Neural progenitor cell (in vitro differentiated cells): ENCODE results near the gene NDUFS6. TPM values are rescaled to one million over a fixed set of nuclear protein-coding genes. Genes with fewer than 3 reads are reported as not detected.

Experiments
- DNase-seq: peaks from one replicate; pipeline ENCODE4 v3.0.0-alpha.2; 2016; ENCODE audit warnings: low spot score
- H2AFZ ChIP-seq: fragments of 200-600 bp; sonication (generic); replicated peaks from 2 replicates; pipeline ENCODE4 v1.6.1; 2016; ENCODE audit warnings: antibody characterized with exemption
- H3F3A ChIP-seq: fragments of 200-600 bp; sonication (generic); 2 replicates; pipeline ENCODE4 v1.6.1; 2016; ENCODE audit warnings: antibody characterized with exemption, low read depth
- H3K27ac ChIP-seq: fragments of 200-600 bp; sonication (generic); 2 replicates; pipeline ENCODE4 v1.5.1; 2016; ENCODE audit warnings: mild to moderate bottlenecking
- H3K27me3 ChIP-seq: fragments of 200-600 bp; sonication (generic); 2 replicates; pipeline ENCODE4 v1.6.1; 2016; ENCODE audit warnings: mild to moderate bottlenecking, moderate library complexity
- H3K36me3 ChIP-seq: fragments of 200-600 bp; sonication (generic); 2 replicates; pipeline ENCODE4 v1.5.1; 2016
- H3K4me1 ChIP-seq: fragments of 200-600 bp; sonication (generic); 2 replicates; pipeline ENCODE4 v1.6.1; 2016; ENCODE audit warnings: mixed run types
- H3K4me2 ChIP-seq: fragments of 200-600 bp; sonication (generic); 2 replicates; pipeline ENCODE4 v1.6.1; 2016
- H3K4me3 ChIP-seq: fragments of 200-600 bp; sonication (generic); 2 replicates; pipeline ENCODE4 v1.5.1; 2016
- H3K79me2 ChIP-seq: fragments of 200-600 bp; sonication (generic); 2 replicates; pipeline ENCODE4 v1.6.1; 2016; ENCODE audit warnings: low read depth
- H3K9ac ChIP-seq: fragments of 200-600 bp; sonication (generic); 2 replicates; pipeline ENCODE4 v1.6.1; 2016
- H3K9me3 ChIP-seq: fragments of 200-600 bp; sonication (generic); 2 replicates; pipeline ENCODE4 v1.5.1; 2016; ENCODE audit warnings: low read depth
- H4K20me1 ChIP-seq: fragments of 200-600 bp; sonication (generic); 2 replicates; pipeline ENCODE4 v1.6.1; 2016; ENCODE audit warnings: low read depth
- H3K27ac Mint-ChIP-seq: 3 replicates; pipeline ENCODE4 v1.8.0; 2021; ENCODE audit warnings: mixed read lengths
- H3K27me3 Mint-ChIP-seq: 2 replicates; pipeline ENCODE4 v1.8.0; 2022; ENCODE audit warnings: low read depth, mild to moderate bottlenecking, inconsistent platforms, moderate library complexity, mixed read lengths; ENCODE audit not compliant: insufficient read depth
- H3K36me3 Mint-ChIP-seq: 3 replicates; pipeline ENCODE4 v1.8.0; 2021; ENCODE audit warnings: mixed read lengths
- H3K4me1 Mint-ChIP-seq: 3 replicates; pipeline ENCODE4 v1.8.0; 2021; ENCODE audit warnings: mixed read lengths
- H3K4me3 Mint-ChIP-seq: 3 replicates; pipeline ENCODE4 v1.8.0; 2021; ENCODE audit warnings: mild to moderate bottlenecking, moderate library complexity, mixed read lengths
- H3K9me3 Mint-ChIP-seq: 3 replicates; pipeline ENCODE4 v1.8.0; 2020; ENCODE audit warnings: mixed read lengths
- EZH2 ChIP-seq: fragments of 200-600 bp; sonication (generic); IDR thresholded peaks from 2 replicates; pipeline ENCODE4 v1.6.1; 2017; ENCODE audit warnings: antibody characterized with exemption, mild to moderate bottlenecking, moderate library complexity
- EZH2phosphoT487 ChIP-seq: fragments of 200-600 bp; sonication (generic); IDR thresholded peaks from 2 replicates; pipeline ENCODE4 v1.6.1; 2017; ENCODE audit warnings: antibody characterized with exemption
- total RNA-seq: library from RNA; depleted of rRNA; stranded (reverse); fragments of >200 nt; gene quantifications from 2 replicates; pipeline ENCODE4 v1.2.3, GENCODE V29; 2015; ENCODE audit warnings: low replicate concordance
- TF ChIP-seq, protein P1 (sequence below): fragments of 200-600 bp; sonication (generic); IDR thresholded peaks from 2 replicates; pipeline ENCODE4 v1.5.1; 2017; ENCODE audit warnings: antibody characterized with exemption, mild to moderate bottlenecking

Gene NDUFS6
- total RNA-seq, 1 donor from 2014 or later = 54.2 TPM

DNA sequence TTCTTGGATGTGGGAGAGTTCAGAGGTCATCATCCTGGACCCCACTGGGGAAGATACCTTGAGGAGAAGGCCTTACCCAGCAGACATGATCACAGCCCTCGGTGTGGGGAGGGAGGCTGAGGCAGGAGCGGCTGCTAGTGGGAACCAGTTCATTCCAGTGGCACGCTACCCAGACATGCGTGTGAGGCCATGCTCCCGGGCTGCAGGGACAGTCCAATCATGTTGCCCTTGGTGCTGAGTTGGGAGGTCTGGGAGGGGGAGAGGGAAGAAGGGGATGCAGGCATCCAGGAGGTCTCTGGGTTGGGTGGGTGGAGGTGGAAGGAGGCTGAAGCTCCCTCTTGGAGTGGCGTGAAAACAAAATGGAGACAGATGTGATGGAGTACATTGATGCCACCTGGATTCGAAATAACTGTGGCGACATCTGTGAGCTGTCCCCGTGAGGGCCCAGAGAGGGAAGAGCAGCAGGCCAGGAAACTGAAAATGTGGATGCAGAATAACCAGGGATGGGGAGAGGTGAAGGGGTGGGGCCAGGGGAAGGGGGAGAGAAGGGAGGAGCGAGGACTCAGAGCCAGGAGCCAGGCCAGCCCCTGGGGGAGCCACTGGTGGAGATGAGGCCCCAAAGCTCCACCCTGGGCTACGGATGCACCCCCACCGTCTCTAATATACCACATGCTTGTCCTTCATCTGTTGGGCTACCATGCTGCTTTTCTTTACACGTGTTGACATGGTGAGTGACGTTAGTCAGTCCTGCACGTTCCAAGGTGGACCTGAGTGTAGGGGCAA, 16.2 kb downstream of the NDUFS6 start:
- DNase-seq = no peak
- Histone ChIP-seq H3K9ac (no peak overlapping the region), H4K20me1 (peaks cover 4% of the 10 kb centered on the region), H2AFZ (no peak overlapping the region), H3K27me3 (no peaks in the 10 kb centered on the region), H3K4me3 (no peak overlapping the region), H3K9me3 (no peaks in the 10 kb centered on the region), H3K4me1 (peaks cover 10% of the 10 kb centered on the region), H3K4me2 (no peak overlapping the region), H3K79me2 (peaks cover 19% of the 10 kb centered on the region), H3K27ac (no peak overlapping the region), H3F3A (peaks cover 6% of the 10 kb centered on the region), H3K36me3 (peaks cover 7% of the 10 kb centered on the region)
- H3K27me3 Mint-ChIP-seq = no peaks in the 10 kb centered on the region
- no peak overlapping the region for H3K27ac Mint-ChIP-seq
- H3K4me3 Mint-ChIP-seq = no peak overlapping the region
- peaks cover 60% of the 10 kb centered on the region for H3K36me3 Mint-ChIP-seq
- H3K4me1 Mint-ChIP-seq = no peaks in the 10 kb centered on the region
- TF ChIP-seq EZH2 = no peak
- TF ChIP-seq, protein P1, sequence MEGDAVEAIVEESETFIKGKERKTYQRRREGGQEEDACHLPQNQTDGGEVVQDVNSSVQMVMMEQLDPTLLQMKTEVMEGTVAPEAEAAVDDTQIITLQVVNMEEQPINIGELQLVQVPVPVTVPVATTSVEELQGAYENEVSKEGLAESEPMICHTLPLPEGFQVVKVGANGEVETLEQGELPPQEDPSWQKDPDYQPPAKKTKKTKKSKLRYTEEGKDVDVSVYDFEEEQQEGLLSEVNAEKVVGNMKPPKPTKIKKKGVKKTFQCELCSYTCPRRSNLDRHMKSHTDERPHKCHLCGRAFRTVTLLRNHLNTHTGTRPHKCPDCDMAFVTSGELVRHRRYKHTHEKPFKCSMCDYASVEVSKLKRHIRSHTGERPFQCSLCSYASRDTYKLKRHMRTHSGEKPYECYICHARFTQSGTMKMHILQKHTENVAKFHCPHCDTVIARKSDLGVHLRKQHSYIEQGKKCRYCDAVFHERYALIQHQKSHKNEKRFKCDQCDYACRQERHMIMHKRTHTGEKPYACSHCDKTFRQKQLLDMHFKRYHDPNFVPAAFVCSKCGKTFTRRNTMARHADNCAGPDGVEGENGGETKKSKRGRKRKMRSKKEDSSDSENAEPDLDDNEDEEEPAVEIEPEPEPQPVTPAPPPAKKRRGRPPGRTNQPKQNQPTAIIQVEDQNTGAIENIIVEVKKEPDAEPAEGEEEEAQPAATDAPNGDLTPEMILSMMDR = no peak
- TF ChIP-seq EZH2phosphoT487 = no peak
- no peaks in the 10 kb centered on the region for H3K9me3 Mint-ChIP-seq

DNA sequence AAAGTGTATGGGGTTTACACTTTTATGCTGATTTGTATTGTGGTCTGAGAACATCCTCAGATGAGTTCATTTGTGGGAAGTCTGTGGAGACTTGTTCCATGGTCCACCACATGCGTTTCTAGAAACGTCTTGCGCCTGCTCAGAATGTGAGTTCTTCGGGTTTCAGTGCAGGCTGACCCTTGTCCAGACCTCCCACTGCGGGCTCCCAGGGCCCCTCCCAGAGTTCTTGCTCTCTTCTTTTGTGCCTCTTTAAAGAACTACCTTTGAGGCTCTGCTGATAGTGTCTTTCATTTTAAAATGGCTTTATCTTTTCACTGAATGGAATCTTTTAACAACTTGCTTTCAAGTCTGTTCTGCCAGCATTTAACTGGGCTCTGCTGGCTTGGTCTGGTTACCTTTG, 17.6 kb downstream of the NDUFS6 start:
- H3K27me3 ChIP-seq = no peaks in the 10 kb centered on the region
- H3K9me3 Mint-ChIP-seq = no peaks in the 10 kb centered on the region
- H3K9ac ChIP-seq = no peak overlapping the region
- H3K36me3 ChIP-seq = peaks cover 7% of the 10 kb centered on the region
- no peak overlapping the region for H3K4me3 Mint-ChIP-seq
- peaks cover 17% of the 10 kb centered on the region for H3K79me2 ChIP-seq
- H4K20me1 ChIP-seq = peaks cover 6% of the 10 kb centered on the region
- no peak overlapping the region for H3K27ac ChIP-seq
- TF ChIP-seq EZH2phosphoT487 (no peak), EZH2 (no peak)
- TF ChIP-seq, protein P1 = no peak
- peaks cover 59% of the 10 kb centered on the region for H3K36me3 Mint-ChIP-seq
- no peak overlapping the region for H3K4me2 ChIP-seq
- no peak overlapping the region for H3K4me3 ChIP-seq
- H2AFZ ChIP-seq = no peak overlapping the region
- H3F3A ChIP-seq = peaks cover 6% of the 10 kb centered on the region
- no peak overlapping the region for H3K27ac Mint-ChIP-seq
- no peaks in the 10 kb centered on the region for H3K4me1 Mint-ChIP-seq
- H3K4me1 ChIP-seq = peaks cover 10% of the 10 kb centered on the region
- no peak for DNase-seq
- H3K27me3 Mint-ChIP-seq = no peaks in the 10 kb centered on the region
- no peaks in the 10 kb centered on the region for H3K9me3 ChIP-seq

DNA sequence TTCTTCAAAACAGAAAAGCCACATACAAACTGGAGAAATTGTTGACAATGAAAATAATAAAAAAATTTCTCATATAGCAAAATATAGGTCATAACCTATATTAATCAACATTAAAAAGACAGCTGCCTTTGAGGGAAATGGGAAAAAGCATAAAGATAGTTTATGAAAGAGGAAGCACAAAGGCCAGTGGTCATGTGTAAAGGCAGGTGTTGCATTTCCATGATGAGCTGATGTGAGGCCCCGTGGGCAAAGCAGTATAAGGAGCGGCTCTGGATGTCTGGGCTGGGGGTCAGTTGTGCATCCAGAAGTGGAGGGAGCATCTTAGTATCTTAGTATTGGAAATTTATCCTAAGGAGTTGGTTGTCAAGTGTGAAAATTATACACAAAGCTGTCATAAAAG, 18.3 kb downstream of the NDUFS6 start:
- H4K20me1 ChIP-seq = peaks cover 6% of the 10 kb centered on the region
- TF ChIP-seq EZH2phosphoT487 (no peak), EZH2 (no peak)
- TF ChIP-seq, protein P1 = no peak
- peaks cover 7% of the 10 kb centered on the region for H3K36me3 ChIP-seq
- H2AFZ ChIP-seq = no peak overlapping the region
- no peaks in the 10 kb centered on the region for H3K9me3 ChIP-seq
- Mint-ChIP-seq H3K27me3 (no peaks in the 10 kb centered on the region), H3K4me1 (no peaks in the 10 kb centered on the region), H3K9me3 (no peaks in the 10 kb centered on the region), H3K4me3 (no peak overlapping the region), H3K27ac (no peak overlapping the region), H3K36me3 (peaks cover 53% of the 10 kb centered on the region)
- DNase-seq = no peak
- no peak overlapping the region for H3K27ac ChIP-seq
- H3K9ac ChIP-seq = no peak overlapping the region
- peaks cover 17% of the 10 kb centered on the region for H3K79me2 ChIP-seq
- no peaks in the 10 kb centered on the region for H3K27me3 ChIP-seq
- peaks cover 10% of the 10 kb centered on the region for H3K4me1 ChIP-seq
- H3F3A ChIP-seq = peaks cover 6% of the 10 kb centered on the region
- no peak overlapping the region for H3K4me2 ChIP-seq
- H3K4me3 ChIP-seq = no peak overlapping the region
